Subcutaneous adipose tissue (tissue), 4 donors: ENCODE measurements around the gene ME2. TPM values are rescaled to one million over a fixed set of nuclear protein-coding genes. Genes with fewer than 3 reads are reported as not detected.

Experiments
- CTCF ChIP-seq: fragments of 450-650 bp; IDR thresholded peaks from one replicate; pipeline ENCODE4 v1.5.1; 2016; ENCODE audit warnings: low read depth, mild to moderate bottlenecking, control low read depth, antibody characterized with exemption, moderate library complexity
- total RNA-seq, 4 donors: library from RNA; depleted of rRNA; stranded (reverse); fragments of >200 nt; gene quantifications; one replicate each; pipeline ENCODE4 v1.1.0, GENCODE V29; 2016

The ME2 gene
- 10 to 100 TPM; 35.4 to 79.2 (median 55.1) TPM for total RNA-seq

- no peak for TF ChIP-seq CTCF
Observed at GRCh38 chr18:50878345-50879301, at the start of gene ME2. ME2 (plus strand) TSS chr18:50879118; CDS start chr18:50895821, 16,703 bp downstream.

- TF ChIP-seq CTCF = no peak
Observed at GRCh38 chr18:50829644-50830043, 49.3 kb upstream of the ME2 start.

- TF ChIP-seq CTCF = no peak
Observed at GRCh38 chr18:50830544-50830943, 48.4 kb upstream of the ME2 start.

- TF ChIP-seq CTCF = no peak
Observed at GRCh38 chr18:50832754-50833153, 46.2 kb upstream of the ME2 start.

- no peak for TF ChIP-seq CTCF
Observed at GRCh38 chr18:50836521-50836957, 42.4 kb upstream of the ME2 start.

GRCh38 chr18:50839341-50839740, 39.6 kb upstream of the ME2 start:
- TF ChIP-seq CTCF = no peak

GRCh38 chr18:50839996-50840395, 38.9 kb upstream of the ME2 start:
- no peak for TF ChIP-seq CTCF
